Neural cell (in vitro differentiated cells): Measurements from ENCODE around the gene SOBP.

Source experiments
- EP300 ChIP-seq: fragments of 450-650 bp; conservative IDR thresholded peaks from 2 replicates; pipeline ENCODE4 v1.6.1; 2014; ENCODE audit warnings: antibody characterized with exemption, mild to moderate bottlenecking, moderate library complexity; ENCODE audit not compliant: poor library complexity, severe bottlenecking
- EZH2 ChIP-seq: fragments of 200-600, 300-800 bp; shearing (Covaris generic), sonication (generic); IDR thresholded peaks from 2 replicates; pipeline ENCODE4 v1.6.1; 2014; ENCODE audit warnings: antibody characterized with exemption, low read length, borderline replicate concordance, mild to moderate bottlenecking; ENCODE audit not compliant: insufficient read depth, poor library complexity, severe bottlenecking
- MXI1 ChIP-seq: fragments of 450-650 bp; conservative IDR thresholded peaks from 2 replicates; pipeline ENCODE4 v1.6.1; 2014; ENCODE audit warnings: antibody characterized with exemption, mild to moderate bottlenecking; ENCODE audit not compliant: poor library complexity, severe bottlenecking
- POLR2AphosphoS5 ChIP-seq: IDR thresholded peaks from 2 replicates; pipeline ENCODE4 v1.6.1; 2012
- SMC3 ChIP-seq: fragments of 450-650 bp; conservative IDR thresholded peaks from 2 replicates; pipeline ENCODE4 v1.6.1; 2014; ENCODE audit warnings: antibody characterized with exemption, mild to moderate bottlenecking, moderate library complexity; ENCODE audit not compliant: poor library complexity
- TAF1 ChIP-seq: IDR thresholded peaks from 2 replicates; pipeline ENCODE4 v1.6.1; 2012; ENCODE audit warnings: low read depth
- TF ChIP-seq, protein P1 (sequence below): fragments of 450-650 bp; IDR thresholded peaks from 2 replicates; pipeline ENCODE4 v1.5.1; 2014; ENCODE audit warnings: antibody characterized with exemption, mild to moderate bottlenecking, moderate library complexity; ENCODE audit not compliant: poor library complexity, severe bottlenecking

GRCh38 chr6:107629548-107630129, 139.7 kb downstream of the SOBP start:
- TF ChIP-seq TAF1 = no peak
- TF ChIP-seq, protein P1, sequence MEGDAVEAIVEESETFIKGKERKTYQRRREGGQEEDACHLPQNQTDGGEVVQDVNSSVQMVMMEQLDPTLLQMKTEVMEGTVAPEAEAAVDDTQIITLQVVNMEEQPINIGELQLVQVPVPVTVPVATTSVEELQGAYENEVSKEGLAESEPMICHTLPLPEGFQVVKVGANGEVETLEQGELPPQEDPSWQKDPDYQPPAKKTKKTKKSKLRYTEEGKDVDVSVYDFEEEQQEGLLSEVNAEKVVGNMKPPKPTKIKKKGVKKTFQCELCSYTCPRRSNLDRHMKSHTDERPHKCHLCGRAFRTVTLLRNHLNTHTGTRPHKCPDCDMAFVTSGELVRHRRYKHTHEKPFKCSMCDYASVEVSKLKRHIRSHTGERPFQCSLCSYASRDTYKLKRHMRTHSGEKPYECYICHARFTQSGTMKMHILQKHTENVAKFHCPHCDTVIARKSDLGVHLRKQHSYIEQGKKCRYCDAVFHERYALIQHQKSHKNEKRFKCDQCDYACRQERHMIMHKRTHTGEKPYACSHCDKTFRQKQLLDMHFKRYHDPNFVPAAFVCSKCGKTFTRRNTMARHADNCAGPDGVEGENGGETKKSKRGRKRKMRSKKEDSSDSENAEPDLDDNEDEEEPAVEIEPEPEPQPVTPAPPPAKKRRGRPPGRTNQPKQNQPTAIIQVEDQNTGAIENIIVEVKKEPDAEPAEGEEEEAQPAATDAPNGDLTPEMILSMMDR = no peak
- no peak for TF ChIP-seq EZH2
- no peak for TF ChIP-seq POLR2AphosphoS5
- no peak for TF ChIP-seq MXI1
- no peak for TF ChIP-seq EP300
- TF ChIP-seq SMC3 = no peak
